ENCODE data around the gene OSBPL3.

DNA sequence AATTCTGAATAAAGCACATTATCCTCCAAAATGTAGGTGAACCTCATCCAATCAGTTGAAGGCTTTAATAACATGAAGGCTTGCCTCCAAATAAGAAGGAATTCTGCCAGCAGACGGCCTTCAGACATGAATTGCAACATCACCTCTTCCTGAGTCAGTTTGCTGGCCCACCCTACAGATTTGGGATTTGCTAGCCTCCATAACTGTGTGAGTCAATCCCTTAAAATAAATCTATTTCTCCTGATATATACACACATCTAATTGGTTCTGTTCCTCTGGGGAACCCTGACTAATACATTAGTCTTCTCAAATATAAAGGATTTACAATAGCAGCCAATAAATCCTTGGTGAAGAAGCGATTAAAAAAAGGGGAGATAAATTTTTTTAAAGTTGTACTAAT lies 34.8 kb upstream of the OSBPL3 start:
- TF ChIP-seq CTCF (IDR thresholded peaks at IDR 0.05): no peak
- no peak for TF ChIP-seq POLR2AphosphoS5 (IDR thresholded peaks at IDR 0.05)
- TF ChIP-seq EP300 (IDR thresholded peaks at IDR 0.05): no peak

Measured in gastroesophageal sphincter (tissue), 3 donors.